Ovary (tissue), 3 donors: ENCODE measurements around the gene AKT1.

Source experiments
- POLR2A ChIP-seq: fragments of 450-650 bp; IDR thresholded peaks from one replicate; pipeline ENCODE4 v1.6.1; 2017; ENCODE audit warnings: antibody characterized with exemption, mild to moderate bottlenecking, moderate library complexity
- TF ChIP-seq, protein P1 (sequence below), 3 donors: fragments of 450-650 bp in 2 of 3; fragments of 200-600 bp in 1 of 3; IDR thresholded peaks; one replicate each; pipeline versions ENCODE4 v1.5.1 to v1.8.0; 2016 to 2022; ENCODE audit warnings: antibody characterized with exemption in 3 of 3, mild to moderate bottlenecking in 1 of 3
- donor health status: DM: no; HTN: no; CAD: no.

GRCh38 chr14:104744484-104744883 is 51.1 kb downstream of the AKT1 start:
- TF ChIP-seq, protein P1, sequence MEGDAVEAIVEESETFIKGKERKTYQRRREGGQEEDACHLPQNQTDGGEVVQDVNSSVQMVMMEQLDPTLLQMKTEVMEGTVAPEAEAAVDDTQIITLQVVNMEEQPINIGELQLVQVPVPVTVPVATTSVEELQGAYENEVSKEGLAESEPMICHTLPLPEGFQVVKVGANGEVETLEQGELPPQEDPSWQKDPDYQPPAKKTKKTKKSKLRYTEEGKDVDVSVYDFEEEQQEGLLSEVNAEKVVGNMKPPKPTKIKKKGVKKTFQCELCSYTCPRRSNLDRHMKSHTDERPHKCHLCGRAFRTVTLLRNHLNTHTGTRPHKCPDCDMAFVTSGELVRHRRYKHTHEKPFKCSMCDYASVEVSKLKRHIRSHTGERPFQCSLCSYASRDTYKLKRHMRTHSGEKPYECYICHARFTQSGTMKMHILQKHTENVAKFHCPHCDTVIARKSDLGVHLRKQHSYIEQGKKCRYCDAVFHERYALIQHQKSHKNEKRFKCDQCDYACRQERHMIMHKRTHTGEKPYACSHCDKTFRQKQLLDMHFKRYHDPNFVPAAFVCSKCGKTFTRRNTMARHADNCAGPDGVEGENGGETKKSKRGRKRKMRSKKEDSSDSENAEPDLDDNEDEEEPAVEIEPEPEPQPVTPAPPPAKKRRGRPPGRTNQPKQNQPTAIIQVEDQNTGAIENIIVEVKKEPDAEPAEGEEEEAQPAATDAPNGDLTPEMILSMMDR (IDR thresholded peaks at IDR 0.05) = no peak
- no peak for TF ChIP-seq POLR2A
